Keratinocyte (primary cell): ENCODE results near the gene COL25A1. TPM values are rescaled to one million over a fixed set of nuclear protein-coding genes. Genes with fewer than 3 reads are reported as not detected.

ENCODE experiments used
- DNase-seq: peaks from one replicate; pipeline ENCODE4 v3.0.0-alpha.2; 2011; ENCODE audit warnings: low read depth, missing footprints, low spot score
- FAIRE-seq: peaks from 2 replicates; lab custom pipeline; 2011; peaks lifted over from hg19 to GRCh38; lab: Jason Lieb, UNC
- H2AFZ ChIP-seq: 2 replicates; pipeline ENCODE4 v1.6.0; 2012; ENCODE audit warnings: low read length, control low read depth, inconsistent platforms; ENCODE audit not compliant: control insufficient read depth
- H3K27ac ChIP-seq: 2 replicates; pipeline ENCODE4 v1.5.1; 2011; ENCODE audit warnings: low read length; ENCODE audit not compliant: control insufficient read depth, insufficient read depth
- H3K27me3 ChIP-seq: 3 replicates; pipeline ENCODE4 v1.6.0; 2011; ENCODE audit warnings: low read length; ENCODE audit not compliant: control insufficient read depth, insufficient read depth; ENCODE audit errors: extremely low read depth
- H3K36me3 ChIP-seq, 2 experiments: 2 replicates in 1 of 2; 3 replicates in 1 of 2; pipeline ENCODE4 v1.5.1; 2011; ENCODE audit warnings: low read length in 2 of 2, mild to moderate bottlenecking in 1 of 2; ENCODE audit not compliant: control insufficient read depth in 2 of 2, insufficient read depth in 2 of 2; ENCODE audit errors: extremely low read depth in 1 of 2
- H3K4me1 ChIP-seq: 3 replicates; pipeline ENCODE4 v1.5.1; 2011; ENCODE audit warnings: low read length; ENCODE audit not compliant: control insufficient read depth, insufficient read depth; ENCODE audit errors: extremely low read depth
- H3K4me2 ChIP-seq: 3 replicates; pipeline ENCODE4 v1.6.0; 2011; ENCODE audit warnings: low read depth, low read length; ENCODE audit not compliant: control insufficient read depth, insufficient read depth; ENCODE audit errors: extremely low read depth
- H3K4me3 ChIP-seq, 3 experiments: fragments of 200-600 bp in 1 of 3; sonication (generic) in 1 of 3; 2 replicates in 2 of 3; 3 replicates in 1 of 3; pipeline ENCODE4 v1.5.1; 2011 to 2016; ENCODE audit warnings: low read length in 3 of 3, mild to moderate bottlenecking in 3 of 3, control low read depth in 2 of 3, inconsistent platforms in 1 of 3, low read depth in 1 of 3, mixed read lengths in 1 of 3, mixed run types in 1 of 3, moderate library complexity in 1 of 3; ENCODE audit not compliant: control insufficient read depth in 2 of 3, insufficient read depth in 2 of 3; ENCODE audit errors: extremely low read depth in 1 of 3
- H3K79me2 ChIP-seq: 2 replicates; pipeline ENCODE4 v1.6.0; 2012; ENCODE audit warnings: low read length; ENCODE audit not compliant: control insufficient read depth, insufficient read depth
- H3K9ac ChIP-seq: 3 replicates; pipeline ENCODE4 v1.6.0; 2011; ENCODE audit warnings: low read length; ENCODE audit not compliant: control insufficient read depth, insufficient read depth; ENCODE audit errors: extremely low read depth
- H3K9me1 ChIP-seq: 3 replicates; pipeline ENCODE4 v1.6.0; 2011; ENCODE audit warnings: low read length; ENCODE audit not compliant: control insufficient read depth, insufficient read depth; ENCODE audit errors: extremely low read depth
- H3K9me3 ChIP-seq: 2 replicates; pipeline ENCODE4 v1.5.1; 2012; ENCODE audit warnings: low read depth, low read length; ENCODE audit not compliant: control insufficient read depth
- H4K20me1 ChIP-seq: 3 replicates; pipeline ENCODE4 v1.6.0; 2011; ENCODE audit warnings: low read length; ENCODE audit not compliant: control insufficient read depth, insufficient read depth; ENCODE audit errors: extremely low read depth
- CTCF ChIP-seq, 3 experiments: IDR thresholded peaks in 1 of 3; conservative IDR thresholded peaks in 1 of 3; optimal IDR thresholded peaks in 1 of 3; 2 replicates in 2 of 3; 3 replicates in 1 of 3; pipeline versions ENCODE3 to v1.5.1; 2011; ENCODE audit warnings: low read length in 3 of 3, mild to moderate bottlenecking in 3 of 3, moderate library complexity in 2 of 3, control low read depth in 1 of 3, inconsistent platforms in 1 of 3; ENCODE audit not compliant: insufficient read depth in 2 of 3; ENCODE audit errors: extremely low read depth in 1 of 3
- EZH2 ChIP-seq: IDR thresholded peaks from one replicate; pipeline ENCODE4 v1.6.1; 2012; ENCODE audit warnings: inconsistent platforms, mild to moderate bottlenecking, low read length, moderate library complexity
- dilution Hi-C: fragments of 300-500 bp; cut with MboI; formaldehyde crosslinking; loops from one replicate; pipeline ENCODE4 v1.7.0; 2020; ENCODE audit warnings: low sequenced_read_pairs; ENCODE audit not compliant: extremely low pct_ligation_motif_present
- polyA plus RNA-seq, 5 experiments: library from polyadenylated mRNA; depleted of rRNA in 3 of 5; stranded (reverse) in 3 of 5; stranded (forward) in 1 of 5; unstranded in 1 of 5; fragments of >200 nt; gene quantifications; 1 replicate in 1 of 5; 2 replicates in 3 of 5; 3 replicates in 1 of 5; pipeline versions ENCODE4 v1.2.1 to v1.2.3, GENCODE V29; 2011 to 2012; ENCODE audit warnings: missing spikeins in 2 of 5, low read depth in 1 of 5, low replicate concordance in 1 of 5

Gene COL25A1
- polyA plus RNA-seq, 1 donor (not counting 4 experiments of a cell fraction or from before 2014, with no cell fraction given) = not detected

- Histone ChIP-seq H4K20me1 (no peaks in the 10 kb centered on the region), H3K79me2 (no peaks in the 10 kb centered on the region), H3K4me1 (peaks cover 13% of the 10 kb centered on the region), H2AFZ (no peak overlapping the region), H3K4me3 (peak overlapping the region in 2 of 3 experiments; percentile 61 to 65), H3K9me1 (no peaks in the 10 kb centered on the region), H3K9me3 (no peaks in the 10 kb centered on the region), H3K27ac (no peak overlapping the region), H3K4me2 (peak overlapping the region; percentile 84), H3K36me3 (no peaks in the 10 kb centered on the region), H3K9ac (no peak overlapping the region), H3K27me3 (peaks cover 42% of the 10 kb centered on the region)
- no peak for DNase-seq
- dilution Hi-C loops = no loop called here
- TF ChIP-seq EZH2 (peak; percentile 97), CTCF (optimal IDR thresholded peaks at IDR 0.05 in 1 of 3, IDR thresholded peaks at IDR 0.05 in 1 of 3, conservative IDR thresholded peaks at IDR 0.05 in 1 of 3; ENCODE audit: extremely low read depth in 1 of 3, insufficient read depth in 2 of 3, low read length in 3 of 3) (no peak)
- FAIRE-seq = no peak
Measured at GRCh38 chr4:109301651-109302360, 652 bp downstream of the COL25A1 start.

GRCh38 chr4:109298279-109299010, 4.0 kb downstream of the COL25A1 start:
- Histone ChIP-seq H2AFZ (no peak overlapping the region), H3K36me3 (no peaks in the 10 kb centered on the region), H3K9me1 (no peaks in the 10 kb centered on the region), H4K20me1 (no peaks in the 10 kb centered on the region), H3K27ac (no peak overlapping the region), H3K4me2 (no peak overlapping the region), H3K79me2 (no peaks in the 10 kb centered on the region), H3K4me3 (no peak overlapping the region), H3K9me3 (no peaks in the 10 kb centered on the region), H3K9ac (no peak overlapping the region), H3K27me3 (peaks cover 35% of the 10 kb centered on the region), H3K4me1 (peaks cover 19% of the 10 kb centered on the region)
- no peak for TF ChIP-seq EZH2
- peak; percentile 36 to 68 (median 58) for TF ChIP-seq CTCF (optimal IDR thresholded peaks at IDR 0.05 in 1 of 3, IDR thresholded peaks at IDR 0.05 in 1 of 3, conservative IDR thresholded peaks at IDR 0.05 in 1 of 3; ENCODE audit: extremely low read depth in 1 of 3, insufficient read depth in 2 of 3, low read length in 3 of 3)
- DNase-seq = no peak
- dilution Hi-C loops = no loop called here
- peak; percentile 20 for FAIRE-seq
